HG03280 (cell line): ENCODE results near the gene PAPSS2.
A peak's percentile ranks its signal among the peaks of the same experiment; 100 is the strongest.
"Not testable (repeated sequence)": the region's sequence is repeated elsewhere in the genome, so short reads cannot be mapped to it uniquely, and the experiment has no call there.

Source experiments
- ATAC-seq: cut with Tn5 transposase; IDR thresholded peaks from one replicate; pipeline ENCODE4 v1.9.1; 2021; ENCODE audit warnings: mild to moderate bottlenecking, moderate library complexity; ENCODE audit not compliant: unreplicated experiment

The PAPSS2 gene

DNA sequence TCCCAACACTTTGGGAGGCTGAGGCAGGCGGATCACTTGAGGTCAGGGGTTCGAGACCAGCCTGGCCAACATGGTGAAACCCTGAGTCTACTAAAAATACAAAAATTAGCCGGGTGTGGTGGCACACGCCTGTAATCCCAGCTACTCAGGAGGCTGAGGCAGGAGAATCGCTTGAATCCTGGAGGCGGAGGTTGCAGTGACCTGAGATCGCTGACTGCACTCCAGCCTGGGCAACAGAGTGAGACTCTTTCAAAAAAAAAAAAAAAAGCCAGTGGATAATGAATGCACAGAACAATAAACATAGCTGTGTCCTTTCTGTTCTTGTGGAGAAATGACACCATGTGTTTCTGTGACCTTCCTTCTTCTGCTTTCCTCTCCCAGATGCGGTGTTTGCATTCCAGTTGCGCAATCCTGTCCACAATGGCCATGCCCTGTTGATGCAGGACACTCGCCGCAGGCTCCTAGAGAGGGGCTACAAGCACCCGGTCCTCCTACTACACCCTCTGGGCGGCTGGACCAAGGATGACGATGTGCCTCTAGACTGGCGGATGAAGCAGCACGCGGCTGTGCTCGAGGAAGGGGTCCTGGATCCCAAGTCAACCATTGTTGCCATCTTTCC, 83.4 kb downstream of the PAPSS2 start:
- ATAC-seq = not testable (repeated sequence)

DNA sequence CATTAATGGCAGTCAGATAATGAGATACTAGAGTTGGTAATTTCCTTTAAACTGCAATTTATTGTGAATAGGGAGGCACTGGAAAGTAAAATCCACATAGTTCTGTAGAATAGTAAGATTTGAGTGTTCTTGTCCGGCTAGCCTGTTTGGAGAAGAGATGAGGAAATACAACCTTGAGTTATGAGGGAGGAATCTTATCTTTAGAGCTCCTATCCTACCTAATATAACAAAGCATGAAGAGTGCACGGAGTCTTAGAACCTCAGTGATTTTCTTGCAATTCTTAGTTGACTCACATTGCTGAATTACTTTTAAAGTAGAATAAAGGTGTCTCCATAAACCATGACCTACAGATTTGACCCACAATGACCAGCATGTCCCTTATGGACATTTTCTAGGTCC, 84.9 kb downstream of the PAPSS2 start:
- ATAC-seq = no peak

DNA sequence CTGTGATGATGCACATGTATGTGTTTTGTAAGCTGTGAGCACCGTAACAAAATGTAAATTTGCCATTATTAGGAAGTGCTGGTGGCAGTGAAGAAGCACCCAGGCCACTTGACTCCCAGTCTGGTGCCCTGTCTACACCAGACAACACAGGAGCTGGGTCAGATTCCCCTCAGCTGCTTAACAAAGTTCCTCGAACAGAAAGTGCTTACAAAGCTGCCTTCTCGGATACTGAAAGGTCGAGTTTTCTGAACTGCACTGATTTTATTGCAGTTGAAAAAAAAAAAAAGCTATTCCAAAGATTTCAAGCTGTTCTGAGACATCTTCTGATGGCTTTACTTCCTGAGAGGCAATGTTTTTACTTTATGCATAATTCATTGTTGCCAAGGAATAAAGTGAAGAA, 87.2 kb downstream of the PAPSS2 start:
- no peak for ATAC-seq

DNA sequence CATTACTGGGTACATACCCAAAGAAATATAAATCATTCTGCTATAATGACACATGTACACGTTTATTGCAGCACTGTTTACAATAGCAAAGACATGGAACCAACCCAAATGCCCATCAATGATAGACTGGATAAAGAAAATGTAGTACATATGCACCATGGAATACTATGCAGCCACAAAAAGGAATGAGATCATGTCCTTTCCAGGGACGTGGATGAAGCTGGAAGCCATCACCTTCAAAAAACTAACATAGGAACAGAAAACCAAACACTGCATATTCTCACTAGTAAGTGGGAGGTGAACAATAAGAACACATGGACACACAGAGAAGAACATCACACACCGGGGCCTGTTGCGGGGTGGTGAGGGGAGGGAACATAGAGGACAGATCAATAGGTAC, 88.6 kb downstream of the PAPSS2 start:
- not testable (repeated sequence) for ATAC-seq

DNA sequence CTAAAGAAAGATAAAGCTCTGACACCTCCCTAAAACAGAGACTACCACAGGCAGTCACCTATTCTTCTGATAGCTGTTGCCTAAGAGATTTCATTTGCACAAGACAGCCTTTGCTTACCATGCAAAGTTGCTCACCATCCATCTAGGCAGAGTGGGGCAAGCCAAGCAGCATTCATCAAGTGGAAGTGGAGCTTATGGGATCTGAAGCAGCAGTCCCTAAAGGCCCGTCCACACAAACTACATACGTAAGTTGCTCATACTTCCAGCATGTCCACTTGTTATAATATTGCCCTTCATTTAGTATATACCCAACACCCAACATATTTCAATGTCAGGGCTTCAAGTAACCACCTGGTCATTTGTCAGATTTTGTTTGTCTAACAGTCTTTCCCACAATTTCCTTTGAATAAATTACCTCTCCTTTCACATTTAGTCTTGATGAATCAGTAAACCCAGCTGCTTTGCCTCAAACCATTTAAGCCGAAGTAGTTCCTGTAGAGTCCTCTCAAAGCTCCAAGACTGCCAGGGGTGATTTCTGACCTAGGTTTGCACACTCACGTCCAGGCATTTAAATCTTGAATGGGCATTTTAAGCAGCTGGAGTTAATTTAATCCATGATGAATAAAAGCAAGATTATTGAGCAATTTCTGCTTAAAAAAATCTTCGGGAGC, 90.5 kb downstream of the PAPSS2 start:
- ATAC-seq = no peak

DNA sequence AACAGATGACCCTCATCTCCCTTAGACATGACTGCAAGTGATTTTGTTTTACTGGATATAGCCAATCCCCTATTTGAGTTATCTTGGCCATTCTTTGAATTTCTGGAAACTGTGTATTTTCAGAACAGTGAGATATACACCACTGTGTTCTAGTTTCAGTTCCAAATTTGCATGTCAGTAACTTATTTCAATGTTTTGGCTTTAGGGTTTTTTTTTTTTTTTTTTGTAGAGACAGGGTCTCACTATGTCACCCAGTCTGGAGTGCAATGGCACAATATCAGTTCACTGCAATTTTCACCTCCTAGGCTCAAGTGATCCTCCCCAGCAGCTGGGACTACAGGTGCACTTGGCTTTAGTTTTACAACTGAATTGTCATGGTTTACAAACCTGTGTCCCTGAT, 91.1 kb downstream of the PAPSS2 start:
- ATAC-seq = peak; percentile 58

DNA sequence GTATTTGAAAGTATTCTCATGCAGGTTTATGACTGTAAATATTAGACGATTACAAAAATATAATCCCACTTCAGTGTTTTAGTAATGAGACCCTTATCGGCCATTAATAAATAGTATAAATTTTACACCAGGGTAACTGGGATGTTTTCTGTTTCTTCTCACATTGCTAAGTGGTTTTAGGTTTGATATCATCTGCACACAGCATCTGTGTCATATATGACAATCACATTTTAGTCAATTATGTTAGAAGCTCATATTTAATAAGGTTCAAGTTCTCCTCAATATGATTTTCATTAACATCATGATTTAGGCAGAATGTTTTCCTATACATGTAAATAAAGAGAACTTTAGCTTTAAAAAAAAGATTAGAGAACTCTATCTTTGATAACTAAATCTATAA, 91.6 kb downstream of the PAPSS2 start:
- peak; percentile 15 for ATAC-seq

DNA sequence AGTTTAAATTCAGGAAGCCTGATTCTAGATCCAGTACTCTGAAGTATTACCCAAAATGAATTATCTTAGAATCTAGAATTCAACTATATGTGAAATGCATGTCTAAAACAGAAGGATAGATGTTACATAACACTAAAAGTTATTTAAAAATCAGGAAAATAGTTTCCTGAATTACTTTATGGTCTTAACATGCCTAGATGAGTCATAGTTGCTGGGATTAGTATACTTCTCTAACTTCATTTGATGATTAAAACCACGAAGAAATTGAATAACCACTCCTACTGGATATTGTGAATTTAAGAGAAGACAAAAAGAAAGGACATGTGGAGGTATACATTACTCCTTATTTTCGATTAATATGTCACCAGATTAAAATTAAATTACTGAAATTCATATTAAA, 92.9 kb downstream of the PAPSS2 start:
- ATAC-seq = no peak

DNA sequence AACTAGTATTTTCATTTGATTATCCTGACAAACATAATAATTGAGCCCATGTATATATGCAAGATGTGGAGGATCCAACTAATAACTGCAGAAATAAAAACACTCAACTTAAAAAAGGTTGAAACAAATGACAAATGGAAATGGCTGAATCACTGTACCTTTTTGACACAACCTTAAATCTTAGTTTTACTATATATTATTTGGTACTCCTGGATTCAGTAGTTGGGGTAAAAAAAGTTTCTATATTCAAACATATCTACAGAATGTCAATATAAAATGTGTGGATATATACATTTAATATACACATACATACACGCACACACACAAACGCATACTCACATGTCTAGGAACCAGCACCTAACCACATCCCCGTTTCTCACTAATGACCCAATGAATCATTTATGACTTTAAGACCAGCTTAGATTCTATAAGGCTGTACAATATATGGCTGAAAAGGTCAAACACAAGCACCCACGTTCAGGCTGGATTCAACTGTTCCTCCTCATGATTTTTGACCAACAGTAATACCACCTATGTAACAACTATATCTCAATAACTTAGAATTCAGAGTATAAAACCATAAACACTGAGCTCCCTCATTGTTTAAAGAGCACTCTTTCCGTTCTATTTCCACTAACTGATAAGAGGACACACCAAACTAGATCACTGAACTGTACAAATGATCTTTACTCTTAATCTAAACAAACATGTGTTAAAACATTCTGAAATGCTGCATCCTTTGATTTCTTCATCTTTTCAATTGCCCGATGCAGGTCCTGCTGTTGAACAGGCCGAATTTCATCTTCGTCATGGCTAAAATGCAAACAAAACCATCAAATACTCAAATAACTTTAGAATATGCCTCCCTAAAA, 94.6 kb downstream of the PAPSS2 start:
- ATAC-seq = no peak

DNA sequence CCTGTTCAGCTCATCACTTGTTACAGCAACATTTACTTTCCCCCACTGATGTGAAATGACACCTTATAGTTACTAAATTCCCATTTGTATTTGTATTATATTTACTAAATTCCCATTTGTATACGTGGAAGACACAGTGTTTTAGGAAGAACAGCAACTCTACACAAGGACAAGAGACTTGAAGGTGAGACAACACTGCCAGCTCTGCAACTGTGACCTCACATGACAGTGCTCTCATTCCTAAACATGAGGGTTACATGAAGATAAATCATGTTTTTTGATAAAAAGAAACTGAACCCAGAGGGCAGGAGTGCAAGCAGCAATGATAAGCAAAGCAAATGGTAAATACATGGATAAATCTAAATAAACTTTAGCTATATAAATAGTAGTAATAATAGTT, 98.0 kb downstream of the PAPSS2 start:
- no peak for ATAC-seq

DNA sequence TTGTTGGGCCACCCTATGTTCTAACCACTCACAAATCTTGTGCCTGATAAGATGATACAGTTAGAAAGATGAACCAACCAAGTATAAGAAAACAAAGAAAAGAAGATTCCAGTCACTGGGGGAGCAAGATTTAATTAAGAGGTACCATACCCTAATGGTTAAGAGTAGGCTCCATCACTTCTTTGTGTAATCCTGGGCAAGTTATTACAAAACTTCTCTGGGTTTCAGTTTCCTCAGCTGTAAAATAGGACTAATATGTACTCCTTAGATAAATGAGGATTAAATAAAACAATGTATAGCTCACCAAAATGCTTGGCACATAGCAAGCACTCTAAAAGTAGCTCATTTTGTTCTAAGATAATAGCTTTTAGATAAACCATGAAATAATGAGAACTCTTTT, 99.9 kb downstream of the PAPSS2 start:
- no peak for ATAC-seq

DNA sequence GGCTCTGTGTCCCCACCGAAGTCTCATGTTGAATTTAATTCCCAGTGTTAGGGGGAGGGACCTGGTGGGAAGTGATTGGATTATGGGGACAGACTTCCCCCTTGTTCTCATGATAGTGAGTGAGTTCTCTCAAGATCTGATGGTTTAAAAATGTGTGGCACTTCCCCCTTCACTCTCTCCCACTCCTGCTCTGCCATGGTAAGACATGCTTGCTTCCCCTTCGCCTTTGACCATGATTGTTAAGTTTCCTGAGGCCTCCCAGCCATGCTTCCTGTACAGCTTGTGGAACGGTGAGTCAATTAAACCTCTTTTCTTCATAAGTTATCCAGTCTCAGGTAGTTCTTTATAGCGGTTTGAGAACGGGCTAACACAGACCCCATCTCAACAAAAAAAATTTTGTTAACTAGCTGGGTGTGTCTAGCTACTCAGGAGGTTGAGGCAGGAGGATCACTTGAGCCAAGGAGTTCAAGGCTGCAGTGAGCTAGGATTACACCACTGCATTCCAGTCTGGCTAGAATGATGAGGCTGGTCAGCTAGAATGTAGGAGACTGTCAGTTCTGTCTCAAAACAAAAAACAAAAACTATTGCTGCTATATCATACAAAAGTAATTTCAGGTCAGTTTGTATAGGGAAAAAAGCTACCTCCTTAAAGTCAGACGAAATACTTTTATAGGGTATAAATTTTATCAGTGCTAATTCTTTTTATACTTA, 100.7 kb downstream of the PAPSS2 start:
- no peak for ATAC-seq

DNA sequence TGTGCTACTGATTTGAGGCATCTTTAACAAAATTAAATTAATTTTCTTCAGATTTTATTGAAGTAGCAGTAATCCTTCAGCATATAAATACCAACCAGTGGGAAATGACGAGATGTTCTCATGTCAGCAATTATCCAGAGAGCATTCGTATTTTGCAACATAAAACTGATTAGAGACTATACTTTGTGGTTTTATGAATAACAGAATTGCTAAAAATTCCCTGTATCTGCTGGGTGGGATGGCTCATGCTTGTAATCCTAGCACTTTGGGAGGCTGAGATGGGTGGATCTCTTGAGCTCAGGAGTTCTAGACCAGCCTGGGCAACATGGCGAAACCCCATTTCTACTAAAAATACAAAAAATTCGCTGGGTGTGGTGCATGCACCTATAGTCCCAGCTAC, 101.5 kb downstream of the PAPSS2 start:
- no peak for ATAC-seq

DNA sequence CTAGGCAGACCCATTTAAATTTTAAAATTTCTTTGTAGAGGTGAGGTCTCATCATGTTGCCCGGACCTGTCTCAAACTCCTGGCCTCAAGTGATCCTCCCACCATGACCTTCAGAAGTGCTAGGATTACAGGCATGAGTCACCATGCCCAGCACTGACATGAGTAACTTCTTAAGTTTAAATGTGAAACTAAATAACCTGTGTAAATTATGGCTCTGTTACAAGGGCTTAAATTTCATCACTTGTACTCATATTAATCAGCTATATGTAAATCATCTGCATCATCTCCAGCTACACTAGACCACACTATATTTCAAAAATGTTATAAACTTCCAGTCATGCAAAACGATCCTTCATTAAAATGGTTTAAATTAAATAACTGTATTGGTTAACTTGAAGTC, 102.2 kb downstream of the PAPSS2 start:
- peak; percentile 78 for ATAC-seq

DNA sequence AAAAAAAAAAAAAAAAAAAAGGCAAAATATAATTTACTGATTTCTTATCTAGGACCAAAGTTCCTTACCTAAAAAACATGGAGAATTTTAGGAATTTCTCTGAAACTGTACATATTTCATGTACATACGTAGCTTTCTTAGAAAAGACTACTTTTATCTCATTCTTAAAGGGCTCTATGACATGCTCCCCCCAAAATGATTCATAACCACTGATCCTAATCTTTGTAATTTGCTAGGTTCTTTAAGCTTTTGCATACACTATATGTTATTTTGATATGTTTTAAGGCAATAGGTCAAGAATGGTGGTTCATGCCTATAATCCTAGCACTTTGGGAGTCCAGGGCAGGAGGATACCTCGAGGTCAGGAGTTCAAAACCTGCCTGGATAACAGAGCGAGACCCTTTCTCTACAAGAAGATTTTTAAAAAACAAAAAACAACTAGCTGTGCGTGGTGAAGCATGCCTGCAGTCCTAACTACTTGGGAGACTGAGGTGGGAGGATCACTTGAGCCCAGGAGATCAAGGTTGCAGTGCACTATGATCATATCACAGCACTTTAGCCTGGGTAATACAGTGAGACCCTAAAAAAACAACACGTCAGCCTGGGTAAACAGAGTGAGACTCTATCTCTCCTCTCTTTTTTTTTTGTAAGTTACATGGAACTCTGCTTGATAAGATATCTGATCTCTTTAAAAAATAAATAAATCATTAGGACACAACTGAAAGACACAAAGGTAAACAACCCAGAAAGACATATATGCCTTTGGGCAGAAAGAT, 103.6 kb downstream of the PAPSS2 start:
- ATAC-seq = no peak

DNA sequence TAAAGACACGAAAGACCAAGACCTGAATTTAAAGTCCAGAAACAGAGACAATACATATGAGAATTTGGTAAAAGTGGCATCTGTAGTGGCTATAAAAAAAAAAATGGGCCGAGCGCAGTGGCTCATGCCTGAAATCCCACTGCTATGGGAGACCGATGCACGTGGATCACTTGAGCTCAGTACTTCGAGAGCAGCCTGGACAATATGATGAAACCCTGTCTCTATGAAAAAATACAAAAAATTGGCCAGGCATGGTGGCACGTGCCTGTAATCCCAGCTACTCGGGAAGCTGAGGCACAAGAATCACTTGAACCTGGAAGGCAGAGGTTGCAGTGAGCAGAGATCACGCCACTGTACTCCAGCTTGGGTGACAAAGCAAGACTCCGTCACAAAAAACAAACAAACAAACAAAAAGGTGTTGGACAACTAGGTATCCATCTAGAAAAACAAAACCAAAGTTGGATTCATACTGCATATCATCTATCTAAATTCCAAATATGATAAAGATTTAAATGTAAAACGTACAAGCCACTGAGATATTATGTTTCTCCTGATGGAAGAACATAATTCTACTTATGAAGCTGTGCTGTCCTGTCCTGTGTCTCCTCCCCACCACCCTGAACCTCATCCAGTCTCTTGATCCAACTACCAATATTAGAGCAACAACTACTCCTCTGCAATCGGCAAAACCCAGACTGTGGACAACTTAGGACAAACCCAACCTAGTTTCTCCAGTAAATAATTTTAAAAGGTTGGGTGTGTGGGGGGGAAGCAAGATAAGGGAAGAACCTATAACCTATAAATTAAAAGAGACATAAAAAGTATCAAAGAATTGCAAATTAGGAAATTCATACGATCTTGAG, 104.6 kb downstream of the PAPSS2 start:
- no peak for ATAC-seq

DNA sequence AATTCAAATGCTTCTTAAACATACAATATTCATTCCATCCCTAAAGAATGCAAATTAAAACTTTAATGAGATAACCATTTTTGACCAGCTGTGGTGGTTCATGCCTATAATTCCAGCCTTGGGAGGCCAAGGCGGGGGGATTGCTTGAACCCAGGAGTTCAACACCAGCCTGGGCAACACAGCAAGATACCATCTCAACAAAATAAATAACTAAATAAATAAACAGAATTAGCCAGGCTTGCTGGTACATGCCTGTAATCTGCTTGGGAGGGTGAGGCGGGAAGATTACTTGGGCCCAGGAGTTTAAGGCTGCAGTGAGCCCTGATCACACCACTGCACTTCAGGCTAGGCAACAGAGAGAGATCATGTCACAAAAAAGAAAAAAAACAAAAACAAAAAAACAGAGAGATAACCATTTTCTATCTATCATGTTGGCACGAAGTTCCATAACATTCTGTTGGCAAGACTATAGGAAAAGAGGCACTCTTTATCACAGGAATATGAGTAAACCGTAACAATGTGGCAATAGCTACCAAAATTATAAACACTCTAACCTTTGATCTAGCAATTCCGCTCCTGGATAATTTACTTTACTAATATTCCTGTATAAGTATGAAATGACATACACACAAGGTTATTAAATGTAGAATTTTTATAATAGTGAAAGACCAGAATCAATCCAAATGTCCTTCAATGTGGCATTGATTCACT, 106.1 kb downstream of the PAPSS2 start:
- ATAC-seq = no peak

DNA sequence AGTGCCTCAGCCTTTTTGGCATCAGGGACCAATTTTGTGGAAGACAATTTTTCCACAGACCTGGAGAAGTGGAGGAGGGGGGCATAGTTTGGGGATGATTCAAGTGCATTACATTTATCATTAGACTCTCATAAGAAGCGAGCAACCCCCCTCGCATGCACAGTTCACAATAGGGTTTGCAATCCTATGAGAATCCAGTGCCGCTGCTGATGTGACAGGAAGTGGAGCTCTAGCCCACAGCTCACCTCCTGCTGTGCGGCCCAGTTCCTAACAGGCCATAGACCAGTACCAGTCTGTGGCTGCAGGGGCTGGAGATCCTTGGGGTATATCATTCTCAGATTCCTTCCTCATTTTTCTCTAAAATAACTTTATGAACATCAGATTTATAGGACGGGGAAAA, 107.6 kb downstream of the PAPSS2 start:
- ATAC-seq = no peak

DNA sequence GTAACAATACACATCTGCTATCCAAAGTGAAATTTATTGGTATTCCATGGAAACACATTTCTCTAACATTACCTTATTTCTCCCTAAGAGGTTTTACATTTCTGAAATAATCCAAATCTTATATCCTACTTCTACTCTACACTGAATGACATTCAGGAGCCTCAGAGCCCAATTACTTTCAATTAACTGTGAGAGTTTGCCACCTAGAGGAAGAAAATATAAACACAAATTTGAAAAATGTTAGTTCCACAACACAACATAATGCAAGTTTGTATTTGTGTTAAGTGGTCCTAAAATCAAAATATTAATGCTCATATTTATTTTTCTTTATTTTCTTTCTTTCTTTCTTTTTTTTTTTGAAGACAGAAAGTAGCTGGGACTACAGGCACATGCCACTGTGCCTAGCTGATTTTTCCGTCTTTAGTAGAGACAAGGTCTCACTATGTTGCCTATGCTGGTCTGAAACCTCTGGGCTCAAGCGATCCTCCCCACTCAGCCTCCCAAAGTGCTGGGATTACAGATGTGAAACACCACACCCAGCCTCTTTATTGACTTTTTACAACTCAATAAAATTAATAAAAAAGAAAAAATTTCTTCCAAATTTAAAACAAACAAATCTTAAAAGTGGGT, 112.3 kb downstream of the PAPSS2 start:
- ATAC-seq = no peak
